OCI-LY1 (cell line): Measurements from ENCODE around the gene ACO2.
A peak's percentile ranks its signal among the peaks of the same experiment; 100 is the strongest.

Source experiments
- CTCF ChIP-seq: fragments of 200-600 bp; sonication (generic), shearing (Covaris generic); IDR thresholded peaks from 2 replicates; pipeline ENCODE4 v1.5.1; 2017; ENCODE audit warnings: mild to moderate bottlenecking, antibody characterized with exemption, low read length, moderate library complexity, mixed read lengths
- EZH2 ChIP-seq: fragments of 200-600 bp; sonication (generic), shearing (Covaris generic); IDR thresholded peaks from 2 replicates; pipeline ENCODE4 v1.8.0; 2017; ENCODE audit warnings: borderline replicate concordance, mixed run types, mild to moderate bottlenecking, antibody characterized with exemption, low read length, moderate library complexity, mixed read lengths

- peak; percentile 2; the same call in 1 of the 2 replicates for TF ChIP-seq CTCF
- no peak for TF ChIP-seq EZH2
Measured at GRCh38 chr22:41518048-41518347, 49.1 kb downstream of the ACO2 start.
